Measurements from ENCODE around the gene TMEM14A.

The TMEM14A gene

DNA sequence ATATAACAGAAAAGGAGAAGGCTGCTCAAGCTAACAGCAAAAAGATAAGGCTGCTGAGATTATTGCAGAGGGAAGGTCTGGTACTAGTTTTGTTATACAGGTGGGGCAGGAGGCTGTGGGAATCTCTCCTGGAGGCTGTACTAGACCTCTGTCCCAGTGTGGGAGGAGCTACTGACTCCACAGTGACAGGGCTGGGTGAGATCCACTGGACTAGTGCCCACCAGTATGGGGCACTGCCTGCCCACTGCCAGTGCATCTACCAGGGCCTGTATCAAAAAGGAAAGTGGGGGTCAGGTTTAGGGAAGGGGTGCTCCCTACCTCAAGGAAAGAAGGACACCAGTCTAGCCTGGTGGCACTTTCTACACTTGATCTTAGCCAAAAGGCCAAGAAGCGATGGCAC, 62.3 kb downstream of the TMEM14A start:
- Histone ChIP-seq H3K27ac (ENCODE audit: low read depth, low read length) (no peak overlapping the region), H3K79me2 (ENCODE audit: control insufficient read depth, insufficient read depth, low read length, unreplicated experiment) (no peaks in the 10 kb centered on the region), H3K4me3 (ENCODE audit: low read depth, low read length) (no peak overlapping the region), H3K36me3 (ENCODE audit: insufficient read depth, low read length) (no peaks in the 10 kb centered on the region), H3K27me3 (ENCODE audit: insufficient read depth, low read length) (peaks cover 19% of the 10 kb centered on the region), H3K4me1 (ENCODE audit: control insufficient read depth, insufficient read depth, low read length, unreplicated experiment) (no peaks in the 10 kb centered on the region), H2AFZ (ENCODE audit: low read length, unreplicated experiment) (no peak overlapping the region)

DNA sequence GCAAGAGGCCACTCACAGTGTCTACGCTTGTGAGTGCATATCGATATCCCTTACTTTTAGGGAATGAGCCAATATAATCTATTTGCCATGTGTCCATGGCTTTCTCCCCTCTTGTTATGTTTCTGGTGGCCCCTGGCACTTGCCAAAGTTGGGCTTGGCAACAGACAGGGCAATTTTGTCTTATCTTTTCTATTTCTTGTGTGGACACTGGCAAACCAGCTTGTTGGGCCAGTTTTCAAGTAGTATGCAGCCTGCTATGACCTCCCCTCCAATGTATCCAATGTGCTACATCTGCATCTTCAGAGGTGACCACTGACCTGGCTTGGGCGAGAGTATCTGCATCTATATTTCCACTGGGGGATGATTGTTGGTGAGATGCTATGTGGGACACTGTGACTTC, 63.2 kb downstream of the TMEM14A start:
- Histone ChIP-seq H3K4me3 (ENCODE audit: low read depth, low read length) (no peak overlapping the region), H3K27me3 (ENCODE audit: insufficient read depth, low read length) (peaks cover 19% of the 10 kb centered on the region), H3K36me3 (ENCODE audit: insufficient read depth, low read length) (no peaks in the 10 kb centered on the region), H3K27ac (ENCODE audit: low read depth, low read length) (no peak overlapping the region), H3K79me2 (ENCODE audit: control insufficient read depth, insufficient read depth, low read length, unreplicated experiment) (no peaks in the 10 kb centered on the region), H3K4me1 (ENCODE audit: control insufficient read depth, insufficient read depth, low read length, unreplicated experiment) (no peaks in the 10 kb centered on the region), H2AFZ (ENCODE audit: low read length, unreplicated experiment) (no peak overlapping the region)

DNA sequence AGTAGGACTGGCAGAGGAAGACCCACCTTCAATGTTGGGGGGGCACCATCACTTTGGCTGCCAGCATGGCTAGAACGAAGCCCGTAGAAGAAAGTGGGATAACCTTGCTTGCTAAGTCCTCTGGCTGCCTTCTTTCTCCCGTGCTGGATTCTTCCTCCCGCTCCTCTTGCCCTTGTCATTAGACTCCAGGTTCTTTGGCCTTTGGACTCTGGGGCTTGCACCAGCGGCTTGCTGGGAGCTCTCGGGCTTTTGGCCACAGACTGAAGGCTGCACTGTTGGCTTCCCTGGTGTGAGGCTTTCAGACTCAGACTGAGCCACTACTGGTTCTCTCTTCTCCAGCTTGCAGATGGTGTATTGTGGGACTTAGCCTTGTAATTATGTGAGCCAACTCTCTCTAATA, 64.2 kb downstream of the TMEM14A start:
- Histone ChIP-seq H2AFZ (ENCODE audit: low read length, unreplicated experiment) (no peak overlapping the region), H3K36me3 (ENCODE audit: insufficient read depth, low read length) (no peaks in the 10 kb centered on the region), H3K27ac (ENCODE audit: low read depth, low read length) (no peak overlapping the region), H3K27me3 (ENCODE audit: insufficient read depth, low read length) (peaks cover 21% of the 10 kb centered on the region), H3K4me1 (ENCODE audit: control insufficient read depth, insufficient read depth, low read length, unreplicated experiment) (no peaks in the 10 kb centered on the region), H3K4me3 (ENCODE audit: low read depth, low read length) (no peak overlapping the region), H3K79me2 (ENCODE audit: control insufficient read depth, insufficient read depth, low read length, unreplicated experiment) (no peaks in the 10 kb centered on the region)

DNA sequence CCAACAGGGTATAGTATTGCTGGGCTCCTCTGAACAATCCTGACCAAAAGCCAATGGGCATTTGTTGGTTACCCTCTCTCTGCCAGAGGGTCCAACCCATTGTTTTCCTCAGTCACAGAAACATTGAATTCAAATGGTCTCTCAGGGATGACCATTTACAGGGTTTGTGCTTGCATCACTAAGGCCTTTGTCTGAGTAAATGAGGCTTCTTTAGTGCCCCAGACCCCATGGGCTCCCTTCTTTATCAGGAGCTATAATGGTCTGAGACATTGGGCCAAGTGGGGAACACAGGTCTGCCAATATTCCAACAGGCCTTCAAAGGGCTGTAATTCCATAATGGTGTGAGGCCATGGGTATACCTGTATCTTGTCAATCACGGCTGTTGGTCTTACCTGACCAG, 65.2 kb downstream of the TMEM14A start:
- Histone ChIP-seq H3K79me2 (ENCODE audit: control insufficient read depth, insufficient read depth, low read length, unreplicated experiment) (no peaks in the 10 kb centered on the region), H3K36me3 (ENCODE audit: insufficient read depth, low read length) (no peaks in the 10 kb centered on the region), H3K27me3 (ENCODE audit: insufficient read depth, low read length) (peaks cover 30% of the 10 kb centered on the region), H3K27ac (ENCODE audit: low read depth, low read length) (no peak overlapping the region), H3K4me1 (ENCODE audit: control insufficient read depth, insufficient read depth, low read length, unreplicated experiment) (no peaks in the 10 kb centered on the region), H3K4me3 (ENCODE audit: low read depth, low read length) (no peak overlapping the region), H2AFZ (ENCODE audit: low read length, unreplicated experiment) (no peak overlapping the region)

Data from ACC112 (cell line).